Measurements from ENCODE around the gene C2CD3.
"Not testable (repeated sequence)": the region's sequence is repeated elsewhere in the genome, so short reads cannot be mapped to it uniquely, and the experiment has no call there.

Gene C2CD3

GRCh38 chr11:74162681-74163467, 7.9 kb downstream of the C2CD3 start:
- DNase-seq, result no peak

DNA sequence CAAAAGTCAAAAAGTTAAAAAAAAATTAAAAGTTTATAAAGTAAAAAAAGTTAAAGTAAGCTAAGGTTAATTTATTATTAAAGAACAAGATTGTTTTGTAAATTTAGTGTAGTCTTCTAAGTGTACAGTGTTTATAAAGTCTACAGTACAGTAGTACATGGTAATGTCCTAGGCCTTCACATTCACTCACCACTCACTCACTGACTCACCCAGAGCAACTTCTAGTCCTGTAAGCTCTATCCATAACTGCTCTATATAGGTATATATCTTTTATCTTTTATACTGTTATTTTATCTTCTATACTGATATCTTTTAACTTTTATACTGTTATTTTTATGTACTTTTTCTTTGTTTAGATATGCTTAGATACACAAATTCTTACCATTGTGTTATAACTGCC, 11.2 kb downstream of the C2CD3 start:
- DNase-seq, result no peak

GRCh38 chr11:74157169-74157568, 13.6 kb downstream of the C2CD3 start:
- DNase-seq, result no peak

DNA sequence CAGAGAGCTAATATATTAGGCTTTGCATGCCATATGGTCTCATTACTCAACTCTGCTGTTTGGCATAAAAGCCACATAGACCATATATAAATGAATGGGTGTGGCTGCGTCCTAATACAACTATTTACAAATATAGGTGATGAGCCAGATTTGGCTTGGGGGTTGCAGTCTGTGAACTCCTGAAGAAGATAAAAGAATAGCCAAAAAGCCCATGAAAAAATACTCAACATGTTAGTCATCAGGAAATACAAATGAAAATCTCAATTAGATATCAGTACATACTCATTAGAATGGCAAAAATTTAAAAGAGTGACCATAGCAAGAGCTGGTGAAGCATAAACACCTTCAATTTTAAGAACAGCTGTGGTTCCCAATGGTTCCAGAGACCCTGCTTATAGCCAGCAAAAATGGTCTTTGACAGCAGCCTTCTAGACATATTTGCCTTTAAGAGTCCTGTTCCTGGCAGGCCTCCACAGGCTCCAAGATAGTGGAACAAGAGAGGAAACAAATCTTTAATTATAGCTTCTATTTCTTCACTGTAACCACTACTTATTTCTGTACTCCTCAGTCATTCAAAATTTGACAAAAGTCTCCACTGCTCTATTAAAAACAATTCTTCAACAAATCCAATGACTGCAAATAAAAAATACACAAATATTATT, 16.1 kb downstream of the C2CD3 start:
- peak; percentile 71 for DNase-seq

DNA sequence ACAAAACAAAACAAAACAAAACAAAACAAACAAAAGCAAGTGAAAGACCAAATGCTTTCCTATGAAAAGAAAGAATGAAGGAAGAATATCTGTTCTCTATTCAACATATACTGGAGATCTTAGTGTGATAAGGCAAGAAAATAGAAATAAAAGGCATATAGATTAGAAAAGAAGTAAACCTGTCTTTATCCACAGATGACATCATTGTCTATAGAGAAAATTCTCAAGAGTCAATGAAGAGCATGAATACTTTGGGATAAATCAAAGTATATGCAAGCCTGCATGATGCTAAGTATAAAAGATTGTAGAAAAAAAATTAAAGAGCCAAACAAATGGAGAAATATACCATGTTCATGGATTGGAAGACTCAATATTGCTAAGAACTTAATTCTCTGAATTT, 17.6 kb downstream of the C2CD3 start:
- DNase-seq, result no peak

- DNase-seq, result peak; percentile 61
These were observed 23.4 kb downstream of the C2CD3 start for GRCh38 chr11:74147199-74147929.

DNA sequence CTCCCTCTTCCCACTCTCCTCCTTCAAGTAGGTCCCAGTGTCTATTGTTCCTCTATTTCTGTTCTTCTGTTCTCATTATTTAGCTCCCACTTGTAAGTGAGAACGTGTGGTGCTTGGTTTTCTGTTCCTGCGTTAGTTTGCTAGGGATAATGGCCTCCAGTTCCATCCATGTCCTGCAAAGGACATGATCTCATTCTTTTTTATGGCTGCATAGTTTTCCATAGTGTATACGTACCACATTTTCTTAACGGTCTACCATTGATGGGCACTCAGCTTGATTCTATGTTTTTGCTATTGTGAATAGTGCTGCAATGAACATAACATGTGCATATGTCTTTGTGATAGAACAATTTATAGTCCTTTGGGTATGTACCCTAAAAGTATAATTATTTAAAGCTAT, 26.2 kb downstream of the C2CD3 start:
- DNase-seq, result no peak

DNA sequence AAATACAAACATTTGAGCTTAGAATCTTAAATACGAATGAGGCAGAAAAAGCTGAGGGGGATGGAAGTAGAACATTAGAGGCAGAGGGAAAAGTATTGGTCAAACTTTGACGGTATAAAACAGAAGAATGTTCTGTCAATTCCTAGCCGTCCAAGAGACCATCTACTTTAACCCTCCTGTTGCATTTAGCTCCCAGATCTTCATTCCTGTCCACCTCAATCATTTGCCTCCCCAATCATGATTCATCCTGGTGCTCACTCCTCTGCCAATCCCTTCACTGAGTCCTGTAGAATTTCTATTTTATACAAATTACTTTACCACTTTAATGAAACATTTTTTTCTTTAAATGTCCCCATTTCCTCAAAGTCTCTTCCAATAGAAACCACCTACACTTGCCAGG, 28.2 kb downstream of the C2CD3 start:
- peak; percentile 72 for DNase-seq

DNA sequence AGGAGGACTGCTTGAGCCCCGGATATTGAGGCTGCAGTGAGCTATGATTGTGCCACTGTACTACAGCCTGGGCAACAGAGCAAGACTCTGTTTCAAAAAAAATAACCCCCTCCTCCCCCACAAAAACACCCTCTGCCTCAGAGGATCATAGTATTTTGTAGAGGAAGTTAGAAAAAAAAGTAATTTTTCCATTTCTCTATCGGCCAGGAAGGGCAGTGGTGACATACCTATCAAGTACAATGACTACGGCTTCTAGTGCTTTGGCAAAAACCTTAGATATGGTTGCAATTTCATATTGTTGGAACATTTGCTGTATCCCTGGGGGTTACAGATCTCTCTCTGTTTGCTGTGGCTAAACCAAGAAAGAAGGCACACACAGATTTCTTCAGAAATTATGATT, 28.9 kb downstream of the C2CD3 start:
- no peak for DNase-seq

DNA sequence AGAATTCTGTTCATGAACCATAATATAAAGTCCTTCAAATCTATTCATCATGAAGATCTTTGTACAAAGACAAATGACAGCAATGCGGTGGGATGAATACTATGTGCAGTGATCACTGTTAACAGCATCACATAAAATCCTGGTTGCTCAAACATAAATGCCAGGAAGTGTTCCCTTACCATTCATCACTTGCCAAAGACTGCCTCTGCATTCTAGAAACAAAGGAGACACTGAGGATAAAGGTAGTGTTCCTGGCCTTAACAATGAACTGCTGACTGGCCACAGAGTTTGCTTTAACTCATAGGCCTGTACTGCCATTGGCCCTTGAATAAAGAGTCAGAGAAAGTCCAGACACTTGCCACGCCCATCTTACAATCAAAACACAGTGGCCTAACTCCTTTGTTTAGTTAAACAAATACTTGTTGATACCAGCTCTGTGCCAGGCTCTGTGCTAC, 29.5 kb downstream of the C2CD3 start:
- peak; percentile 45 for DNase-seq

DNA sequence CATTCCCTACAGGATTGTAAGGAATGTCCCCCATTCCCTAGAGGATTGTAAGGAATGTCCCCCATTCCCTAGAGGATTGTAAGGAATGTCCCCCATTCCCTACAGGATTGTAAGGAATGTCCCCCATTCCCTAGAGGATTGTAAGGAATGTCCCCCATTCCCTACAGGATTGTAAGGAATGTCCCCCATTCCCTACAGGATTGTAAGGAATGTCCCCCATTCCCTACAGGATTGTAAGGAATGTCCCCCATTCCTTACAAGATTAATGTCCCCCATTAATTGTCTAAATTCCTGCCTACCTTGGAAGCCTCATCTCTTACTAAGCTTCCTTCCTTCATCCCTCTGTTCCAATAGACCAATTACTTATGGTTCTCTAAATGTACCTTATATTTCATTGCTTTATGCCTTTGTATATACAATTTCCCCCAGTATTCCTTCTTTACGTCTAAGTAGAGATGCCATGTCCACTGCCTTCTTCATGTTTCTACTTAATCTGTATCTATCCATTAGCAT, 30.8 kb downstream of the C2CD3 start:
- not testable (repeated sequence) for DNase-seq

DNA sequence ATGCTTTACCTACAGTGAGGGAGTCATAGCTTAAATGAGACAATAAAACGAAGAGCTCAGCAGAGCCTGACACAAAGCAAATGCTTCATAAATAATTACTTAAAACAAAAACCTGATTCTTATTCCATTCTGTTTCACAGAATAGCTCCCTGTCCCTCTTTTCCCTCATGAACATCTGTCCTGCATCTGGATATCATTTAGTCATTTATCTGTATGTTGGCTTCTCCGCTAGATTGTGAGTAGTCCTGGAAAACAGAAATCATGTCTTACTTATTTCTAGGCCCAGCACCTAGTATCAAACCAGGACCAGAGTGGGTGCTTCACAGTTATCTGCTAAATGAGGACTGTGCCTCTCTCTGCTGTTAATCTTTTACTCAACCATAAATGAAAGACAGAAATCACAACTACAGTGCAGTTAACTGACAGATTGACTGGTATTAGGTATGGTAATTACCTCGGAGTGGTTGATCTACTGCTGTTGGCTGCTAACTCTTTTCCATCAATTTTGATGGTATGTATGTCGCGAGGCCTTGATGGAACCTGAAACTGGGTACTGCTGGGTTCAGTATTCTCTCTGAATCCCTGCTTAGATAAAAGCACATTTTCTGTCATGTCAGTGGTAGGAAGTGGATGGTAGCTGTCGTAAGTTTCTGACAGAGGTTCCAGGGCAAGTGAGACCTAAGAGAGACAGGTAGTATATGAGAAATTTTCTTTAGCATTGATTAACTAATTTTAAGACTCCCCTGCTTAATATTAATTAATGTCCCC, 31.5 kb downstream of the C2CD3 start:
- no peak for DNase-seq

DNA sequence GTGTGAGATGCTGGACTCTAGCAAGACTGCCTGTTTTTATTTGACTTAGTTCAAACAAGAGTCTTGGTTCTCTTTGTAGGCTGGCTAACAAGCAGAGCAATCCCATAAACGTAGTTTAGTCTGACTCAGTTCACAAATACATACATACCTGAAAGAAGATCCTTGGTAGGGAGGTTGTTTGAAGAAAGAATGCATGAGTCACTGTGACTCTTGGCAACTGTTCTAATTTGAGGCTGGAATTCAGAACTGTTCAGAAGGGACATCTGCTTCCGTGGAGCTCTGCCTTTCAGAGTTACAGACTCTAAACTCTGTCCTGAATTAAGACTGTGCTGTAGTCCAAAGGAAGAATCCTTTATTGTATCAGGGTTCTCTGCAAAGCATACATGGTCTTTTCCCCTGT, 32.2 kb downstream of the C2CD3 start:
- peak; percentile 91 for DNase-seq

DNA sequence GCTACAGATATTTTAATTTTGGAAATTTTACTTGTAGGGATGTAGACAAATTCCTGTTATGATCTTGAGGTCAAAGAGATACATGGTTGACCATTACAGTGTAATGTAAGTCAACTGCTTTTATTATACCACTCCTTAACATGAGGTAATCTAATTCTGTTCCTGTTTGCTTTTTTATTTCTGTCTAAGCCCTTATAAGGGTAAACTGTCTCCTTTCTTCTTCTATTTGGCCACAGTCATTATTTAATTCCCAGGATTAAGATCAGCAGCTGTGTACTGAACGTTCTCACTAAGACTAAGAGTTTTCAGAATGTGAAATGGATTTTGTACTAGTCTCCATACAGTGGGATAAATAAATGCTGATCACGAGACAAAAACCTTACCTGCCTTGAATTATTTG, 32.8 kb downstream of the C2CD3 start:
- no peak for DNase-seq

- DNase-seq, result peak; percentile 84
These were observed 35.5 kb downstream of the C2CD3 start for GRCh38 chr11:74135127-74135840.

- no peak for DNase-seq
These were observed 36.1 kb downstream of the C2CD3 start for GRCh38 chr11:74134661-74135060.

DNA sequence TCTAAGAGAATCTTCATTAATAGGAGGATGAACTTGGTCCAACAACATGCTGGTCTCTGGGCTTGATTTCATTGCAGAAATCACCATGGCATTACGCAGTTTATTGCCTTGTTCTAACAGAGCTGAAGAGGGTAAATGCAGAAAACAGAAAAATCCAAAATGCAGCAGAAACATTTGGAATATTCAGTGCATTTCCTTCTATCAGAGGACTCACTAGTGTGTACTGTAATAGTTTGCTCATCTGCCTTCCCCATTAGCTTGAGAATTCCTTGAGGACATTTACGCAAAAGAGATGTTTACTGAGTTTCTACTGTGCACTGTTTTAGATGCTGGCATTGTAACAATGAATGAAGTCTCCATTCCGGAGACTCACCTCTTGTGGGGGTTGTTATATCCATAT, 37.4 kb downstream of the C2CD3 start:
- no peak for DNase-seq

DNA sequence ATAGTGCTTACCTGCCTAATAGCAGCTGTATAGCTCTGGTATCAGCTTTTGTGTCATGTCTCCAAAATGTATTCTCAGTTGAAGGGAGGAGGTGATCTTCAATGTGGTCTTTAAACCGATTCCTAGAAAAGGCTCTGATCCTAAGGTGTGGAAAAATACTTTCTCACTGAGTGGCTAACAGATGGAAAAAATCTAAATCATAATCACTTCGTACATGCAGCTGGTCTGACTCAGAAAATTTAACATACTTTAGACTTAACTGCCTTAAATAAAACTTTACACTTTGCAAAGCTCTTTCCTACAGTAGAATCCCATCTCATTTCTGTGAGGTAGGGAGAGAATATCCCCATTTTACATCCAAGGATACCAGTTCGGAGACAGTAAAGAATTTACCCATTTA, 38.0 kb downstream of the C2CD3 start:
- DNase-seq, result no peak

DNA sequence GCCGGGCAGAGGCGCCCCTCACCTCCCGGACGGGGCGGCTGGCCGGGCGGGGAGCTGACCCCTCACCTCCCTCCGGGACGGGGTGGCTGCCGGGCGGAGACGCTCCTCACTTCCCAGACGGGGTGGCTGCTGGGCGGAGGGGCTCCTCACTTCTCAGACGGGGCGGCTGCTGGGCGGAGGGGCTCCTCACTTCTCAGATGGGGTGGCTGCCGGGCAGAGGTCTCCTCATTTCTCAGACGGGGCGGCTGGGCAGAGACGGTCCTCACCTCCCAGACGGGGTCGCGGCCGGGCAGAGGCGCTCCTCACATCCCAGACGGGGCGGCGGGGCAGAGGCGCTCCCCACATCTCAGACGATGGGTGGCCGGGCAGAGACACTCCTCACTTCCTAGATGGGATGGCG, 41.7 kb downstream of the C2CD3 start:
- DNase-seq, result not testable (repeated sequence)

GRCh38 chr11:74123008-74123448, 47.8 kb downstream of the C2CD3 start:
- peak; percentile 61 for DNase-seq

DNA sequence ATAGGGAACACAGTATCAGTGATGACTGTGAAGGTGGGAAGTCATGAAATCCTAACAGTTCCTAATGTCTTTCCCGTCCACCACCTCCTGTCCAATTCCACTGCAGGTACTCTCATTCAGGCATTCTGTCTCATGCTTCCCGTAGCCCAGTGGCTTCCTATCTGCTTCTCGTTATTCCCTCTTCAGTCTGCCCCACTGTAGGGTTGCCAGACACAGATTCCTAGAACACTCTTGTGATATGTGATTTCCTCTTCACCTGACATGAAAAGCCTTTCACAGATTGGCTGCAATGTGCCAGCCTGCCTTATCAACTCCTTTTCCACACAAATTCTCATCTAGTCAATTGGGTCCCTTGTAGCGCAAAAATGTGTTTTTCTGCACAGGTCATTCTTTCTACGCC, 49.0 kb downstream of the C2CD3 start:
- no peak for DNase-seq
